ENCODE data around the gene RCSD1. TPM values are rescaled to one million over a fixed set of nuclear protein-coding genes. Genes with fewer than 3 reads are reported as not detected.
"Not testable (repeated sequence)": the region's sequence is repeated elsewhere in the genome, so short reads cannot be mapped to it uniquely, and the experiment has no call there.

The RCSD1 gene
- total RNA-seq, 1 experiment from 2014 or later: not detected

DNA sequence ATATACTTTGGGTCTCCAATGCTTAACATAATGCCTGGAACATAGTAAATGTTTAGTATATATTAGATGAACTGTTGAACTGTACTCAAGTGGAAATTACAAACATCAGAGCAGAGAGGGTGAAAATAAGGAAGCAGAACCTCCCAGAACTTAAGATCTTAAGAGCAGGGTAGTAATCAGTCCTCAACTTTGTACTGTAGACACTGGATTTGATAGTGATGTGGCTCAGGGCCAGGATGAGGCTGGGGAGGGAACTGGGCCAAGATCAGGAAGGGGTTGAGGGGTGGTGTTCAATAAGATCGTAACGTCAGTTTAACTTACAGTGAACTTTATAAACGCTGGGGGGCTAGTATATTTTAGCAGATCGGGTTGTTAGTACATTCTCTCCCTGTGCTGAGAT is 107.1 kb downstream of the RCSD1 start:
- Histone ChIP-seq H3K36me3 (ENCODE audit: insufficient read depth, low read length, poor library complexity, severe bottlenecking) (no peaks in the 10 kb centered on the region), H3K27me3 (replicated peaks; ENCODE audit: insufficient read depth, low read depth, low read length, poor library complexity) (no peaks in the 10 kb centered on the region), H3K27ac (ENCODE audit: low read depth, low read length, poor library complexity, severe bottlenecking) (no peak overlapping the region), H3K4me1 (ENCODE audit: insufficient read depth, low read length, poor library complexity, severe bottlenecking) (peaks cover 12% of the 10 kb centered on the region), H3K4me3 (ENCODE audit: low read depth, low read length, poor library complexity, severe bottlenecking) (no peak overlapping the region), H3K9me3 (ENCODE audit: low read depth, low read length, poor library complexity, severe bottlenecking) (no peaks in the 10 kb centered on the region)
- CTCF ChIA-PET: no interaction called here
- TF ChIP-seq, protein P1, sequence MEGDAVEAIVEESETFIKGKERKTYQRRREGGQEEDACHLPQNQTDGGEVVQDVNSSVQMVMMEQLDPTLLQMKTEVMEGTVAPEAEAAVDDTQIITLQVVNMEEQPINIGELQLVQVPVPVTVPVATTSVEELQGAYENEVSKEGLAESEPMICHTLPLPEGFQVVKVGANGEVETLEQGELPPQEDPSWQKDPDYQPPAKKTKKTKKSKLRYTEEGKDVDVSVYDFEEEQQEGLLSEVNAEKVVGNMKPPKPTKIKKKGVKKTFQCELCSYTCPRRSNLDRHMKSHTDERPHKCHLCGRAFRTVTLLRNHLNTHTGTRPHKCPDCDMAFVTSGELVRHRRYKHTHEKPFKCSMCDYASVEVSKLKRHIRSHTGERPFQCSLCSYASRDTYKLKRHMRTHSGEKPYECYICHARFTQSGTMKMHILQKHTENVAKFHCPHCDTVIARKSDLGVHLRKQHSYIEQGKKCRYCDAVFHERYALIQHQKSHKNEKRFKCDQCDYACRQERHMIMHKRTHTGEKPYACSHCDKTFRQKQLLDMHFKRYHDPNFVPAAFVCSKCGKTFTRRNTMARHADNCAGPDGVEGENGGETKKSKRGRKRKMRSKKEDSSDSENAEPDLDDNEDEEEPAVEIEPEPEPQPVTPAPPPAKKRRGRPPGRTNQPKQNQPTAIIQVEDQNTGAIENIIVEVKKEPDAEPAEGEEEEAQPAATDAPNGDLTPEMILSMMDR (conservative IDR thresholded peaks at IDR 0.05; ENCODE audit: low read depth, low read length): no peak
- no peak for TF ChIP-seq EZH2 (IDR thresholded peaks at IDR 0.05; ENCODE audit: borderline replicate concordance, low read depth, low read length, poor library complexity, severe bottlenecking)
- intact Hi-C loops (cut with micrococcal nuclease; ENCODE audit: unreplicated experiment): no loop called here
- no TSS peak for BruUV-seq (replicated peaks)
- DNase-seq (ENCODE audit: low spot score): no peak
- POLR2A ChIA-PET (ENCODE audit: low non-redundant PET): interaction anchor here (0.7 kb wide), 1 partner anchor 29 kb away, joined by 3 read pairs; no protein-coding TSS in a partner anchor

DNA sequence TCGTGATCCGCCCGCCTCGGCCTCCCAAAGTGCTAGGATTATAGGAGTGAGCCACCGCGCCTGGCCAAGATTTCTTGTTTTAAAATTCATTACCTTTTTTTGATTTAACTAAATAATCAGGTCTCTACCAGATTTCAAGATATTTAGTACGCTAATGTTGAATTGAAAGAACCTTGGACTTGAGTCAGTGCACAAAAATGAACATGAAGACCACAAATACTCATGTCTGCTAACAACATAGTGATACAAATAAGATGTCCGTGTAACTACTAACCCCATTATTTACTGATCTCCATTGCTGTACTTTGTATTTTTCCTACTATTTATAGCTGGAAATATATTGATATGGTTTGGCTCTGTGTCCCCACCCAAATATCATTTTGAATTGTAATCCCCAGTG is 108.1 kb downstream of the RCSD1 start:
- no TSS peak for BruUV-seq (replicated peaks)
- TF ChIP-seq, protein P1 (conservative IDR thresholded peaks at IDR 0.05; ENCODE audit: low read depth, low read length): no peak
- TF ChIP-seq EZH2 (IDR thresholded peaks at IDR 0.05; ENCODE audit: borderline replicate concordance, low read depth, low read length, poor library complexity, severe bottlenecking): no peak
- H3K9me3 ChIP-seq (ENCODE audit: low read depth, low read length, poor library complexity, severe bottlenecking): no peaks in the 10 kb centered on the region
- intact Hi-C loops (cut with micrococcal nuclease; ENCODE audit: unreplicated experiment): no loop called here
- no peak for DNase-seq (ENCODE audit: low spot score)
- ChIA-PET CTCF (no interaction called here), POLR2A (ENCODE audit: low non-redundant PET) (no interaction called here)
- H3K4me3 ChIP-seq (ENCODE audit: low read depth, low read length, poor library complexity, severe bottlenecking): no peak overlapping the region
- H3K4me1 ChIP-seq (ENCODE audit: insufficient read depth, low read length, poor library complexity, severe bottlenecking): peaks cover 12% of the 10 kb centered on the region
- H3K27me3 ChIP-seq (replicated peaks; ENCODE audit: insufficient read depth, low read depth, low read length, poor library complexity): no peaks in the 10 kb centered on the region
- H3K27ac ChIP-seq (ENCODE audit: low read depth, low read length, poor library complexity, severe bottlenecking): no peak overlapping the region
- no peaks in the 10 kb centered on the region for H3K36me3 ChIP-seq (ENCODE audit: insufficient read depth, low read length, poor library complexity, severe bottlenecking)

DNA sequence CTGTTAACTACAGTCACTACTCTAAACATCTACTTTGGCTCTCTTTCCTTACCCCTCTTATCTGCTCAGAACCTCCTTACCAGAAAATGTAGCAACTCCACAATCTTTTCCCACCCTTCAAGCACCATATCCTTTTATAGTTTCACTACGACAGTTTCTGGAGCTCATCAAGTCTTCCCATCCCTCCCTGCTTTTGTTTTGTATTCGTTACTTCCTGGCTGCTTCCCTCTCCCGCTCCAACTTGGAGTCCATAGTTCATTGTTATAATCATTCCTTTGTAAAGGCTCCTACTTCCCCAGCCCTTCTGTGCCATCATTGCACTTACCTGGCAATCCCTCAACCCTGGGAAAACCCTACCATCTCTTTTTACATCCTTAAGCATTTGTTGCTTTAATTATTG is 109.7 kb downstream of the RCSD1 start:
- CTCF ChIA-PET: no interaction called here
- Histone ChIP-seq H3K4me3 (ENCODE audit: low read depth, low read length, poor library complexity, severe bottlenecking) (no peak overlapping the region), H3K36me3 (ENCODE audit: insufficient read depth, low read length, poor library complexity, severe bottlenecking) (no peaks in the 10 kb centered on the region), H3K27ac (ENCODE audit: low read depth, low read length, poor library complexity, severe bottlenecking) (no peak overlapping the region), H3K27me3 (replicated peaks; ENCODE audit: insufficient read depth, low read depth, low read length, poor library complexity) (no peaks in the 10 kb centered on the region), H3K9me3 (ENCODE audit: low read depth, low read length, poor library complexity, severe bottlenecking) (no peaks in the 10 kb centered on the region), H3K4me1 (ENCODE audit: insufficient read depth, low read length, poor library complexity, severe bottlenecking) (peaks cover 5% of the 10 kb centered on the region)
- TF ChIP-seq EZH2 (IDR thresholded peaks at IDR 0.05; ENCODE audit: borderline replicate concordance, low read depth, low read length, poor library complexity, severe bottlenecking): no peak
- TF ChIP-seq, protein P1 (conservative IDR thresholded peaks at IDR 0.05; ENCODE audit: low read depth, low read length): no peak
- intact Hi-C loops (cut with micrococcal nuclease; ENCODE audit: unreplicated experiment): no loop called here
- POLR2A ChIA-PET (ENCODE audit: low non-redundant PET): no interaction called here
- DNase-seq (ENCODE audit: low spot score): no peak
- no TSS peak for BruUV-seq (replicated peaks)

GRCh38 chr1:167741103-167741502 is 111.1 kb downstream of the RCSD1 start:
- H3K4me1 ChIP-seq (ENCODE audit: insufficient read depth, low read length, poor library complexity, severe bottlenecking); H3K4me3 ChIP-seq (ENCODE audit: low read depth, low read length, poor library complexity, severe bottlenecking); H3K27ac ChIP-seq (ENCODE audit: low read depth, low read length, poor library complexity, severe bottlenecking); H3K9me3 ChIP-seq (ENCODE audit: low read depth, low read length, poor library complexity, severe bottlenecking); H3K36me3 ChIP-seq (ENCODE audit: insufficient read depth, low read length, poor library complexity, severe bottlenecking); CTCF ChIA-PET; BruUV-seq (replicated peaks); DNase-seq (ENCODE audit: low spot score); H3K27me3 ChIP-seq (replicated peaks; ENCODE audit: insufficient read depth, low read depth, low read length, poor library complexity); intact Hi-C loops (cut with micrococcal nuclease; ENCODE audit: unreplicated experiment): not testable (repeated sequence)
- POLR2A ChIA-PET (ENCODE audit: low non-redundant PET): interaction anchor here (0.6 kb wide), 1 partner anchor 156 kb away, joined by 6 read pairs; no protein-coding TSS in a partner anchor

DNA sequence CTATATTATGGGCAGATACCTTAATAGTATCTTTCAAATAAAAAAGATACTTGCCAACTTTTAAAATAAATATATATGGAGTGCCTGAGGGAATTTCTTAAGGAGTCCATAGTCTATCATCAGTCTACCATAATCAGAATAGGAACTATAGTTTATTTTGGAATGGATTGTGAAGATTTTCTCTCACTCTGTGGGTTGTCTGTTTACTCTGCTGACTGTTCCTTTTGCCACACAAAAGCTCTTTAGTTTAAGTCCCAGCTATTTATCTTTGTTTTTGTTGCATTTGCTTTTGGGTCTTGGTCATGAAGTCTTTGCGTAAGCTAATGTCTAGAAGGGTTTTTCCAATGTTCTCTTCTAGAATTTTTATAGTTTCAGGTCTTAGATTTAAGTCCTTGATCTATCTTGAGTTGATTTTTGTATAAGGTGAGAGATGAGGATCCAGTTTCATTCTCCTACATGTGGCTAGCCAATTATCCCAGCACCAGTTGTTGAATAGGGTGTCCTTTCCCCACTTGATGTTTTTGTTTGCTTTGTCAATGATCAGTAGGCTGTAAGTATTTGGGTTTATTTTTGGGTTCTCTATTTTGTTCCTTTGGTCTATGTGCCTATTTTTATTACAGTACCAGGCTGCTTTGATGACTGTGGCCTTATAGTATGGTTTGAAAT is 112.5 kb downstream of the RCSD1 start:
- H3K9me3 ChIP-seq (ENCODE audit: low read depth, low read length, poor library complexity, severe bottlenecking); POLR2A ChIA-PET (ENCODE audit: low non-redundant PET); H3K36me3 ChIP-seq (ENCODE audit: insufficient read depth, low read length, poor library complexity, severe bottlenecking); H3K4me1 ChIP-seq (ENCODE audit: insufficient read depth, low read length, poor library complexity, severe bottlenecking); H3K27me3 ChIP-seq (replicated peaks; ENCODE audit: insufficient read depth, low read depth, low read length, poor library complexity); CTCF ChIA-PET; H3K4me3 ChIP-seq (ENCODE audit: low read depth, low read length, poor library complexity, severe bottlenecking); DNase-seq (ENCODE audit: low spot score); H3K27ac ChIP-seq (ENCODE audit: low read depth, low read length, poor library complexity, severe bottlenecking); BruUV-seq (replicated peaks); intact Hi-C loops (cut with micrococcal nuclease; ENCODE audit: unreplicated experiment): not testable (repeated sequence)

Measured in A673 (cell line).